ENCODE data around the gene NDUFAB1.
A peak's percentile ranks its signal among the peaks of the same experiment; 100 is the strongest.
"Not testable (repeated sequence)": the region's sequence is repeated elsewhere in the genome, so short reads cannot be mapped to it uniquely, and the experiment has no call there.

NDUFAB1 gene

DNA sequence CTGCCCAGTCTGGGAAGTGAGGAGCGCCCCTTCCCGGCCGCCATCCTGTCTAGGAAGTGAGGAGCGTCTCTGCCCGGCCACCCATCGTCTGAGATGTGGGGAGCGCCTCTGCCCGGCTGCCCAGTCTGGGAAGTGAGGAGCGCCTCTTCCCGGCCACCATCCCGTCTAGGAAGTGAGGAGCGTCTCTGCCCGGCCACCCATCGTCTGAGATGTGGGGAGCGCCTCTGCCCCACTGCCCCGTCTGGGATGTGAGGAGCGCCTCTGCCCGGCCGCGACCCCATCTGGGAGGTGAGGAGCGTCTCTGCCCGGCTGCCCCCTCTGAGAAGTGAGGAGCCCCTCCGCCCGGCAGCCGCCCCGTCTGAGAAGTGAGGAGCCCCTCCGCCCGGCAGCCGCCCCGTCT, 12.8 kb downstream of the NDUFAB1 start:
- DNase-seq: not testable (repeated sequence)

GRCh38 chr16:23581764-23582163, 14.4 kb downstream of the NDUFAB1 start:
- no peak for DNase-seq

- DNase-seq: no peak
Measured at GRCh38 chr16:23580391-23580790, 15.7 kb downstream of the NDUFAB1 start.

DNA sequence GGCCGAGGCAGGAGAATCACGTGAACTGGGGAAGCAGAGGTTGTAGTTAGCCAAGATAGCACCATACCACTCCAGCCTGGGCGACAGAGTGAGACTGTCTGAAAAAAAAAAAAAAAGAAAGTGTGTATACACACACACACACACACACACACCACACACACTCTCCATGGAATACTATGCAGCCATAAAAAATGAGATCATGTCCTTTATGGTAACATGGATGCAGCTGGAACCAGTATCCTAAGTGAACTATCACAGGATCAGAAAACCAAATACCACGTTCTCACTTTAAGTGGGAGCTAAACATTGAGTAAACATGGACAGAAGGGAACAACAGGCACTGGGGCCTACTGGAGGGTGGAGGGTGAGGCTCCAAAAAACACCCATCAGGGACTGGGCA, 16.7 kb downstream of the NDUFAB1 start:
- DNase-seq: no peak

DNA sequence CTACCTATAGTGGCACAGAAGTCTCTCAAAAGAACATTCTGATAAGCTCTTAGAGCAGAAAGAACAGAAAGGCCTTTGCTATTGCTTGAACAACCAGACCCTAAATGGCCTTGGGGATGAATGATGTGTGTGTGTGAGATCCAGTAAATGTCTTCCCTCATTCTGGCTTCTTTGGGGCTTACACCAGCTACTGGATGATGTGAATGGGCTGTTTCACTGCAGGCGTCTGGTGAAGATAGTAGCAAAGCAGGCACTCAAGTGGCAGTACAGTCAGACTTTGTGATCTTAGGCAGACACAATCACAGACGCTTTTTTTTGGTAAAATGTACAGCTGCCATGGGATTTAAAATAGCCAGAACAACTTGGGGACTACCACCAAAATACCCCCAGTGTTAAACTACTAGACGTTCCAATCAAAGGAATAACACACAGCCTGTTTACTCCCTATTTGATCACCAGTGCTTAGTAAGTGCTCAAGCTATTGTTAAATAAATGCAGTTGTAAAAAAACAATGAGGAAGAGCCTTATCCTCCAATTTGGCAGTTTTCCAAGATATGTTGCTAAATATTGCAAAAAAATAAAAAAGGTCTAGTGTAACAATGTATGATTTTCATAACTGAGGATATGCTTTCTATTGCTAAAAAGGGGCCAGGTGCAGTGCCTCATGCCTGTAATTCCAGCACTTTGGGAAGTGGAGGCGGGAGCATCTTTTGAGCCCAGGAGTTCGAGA, 17.9 kb downstream of the NDUFAB1 start:
- DNase-seq: no peak

- DNase-seq: no peak
Measured at GRCh38 chr16:23577493-23577892, 18.6 kb downstream of the NDUFAB1 start.

DNA sequence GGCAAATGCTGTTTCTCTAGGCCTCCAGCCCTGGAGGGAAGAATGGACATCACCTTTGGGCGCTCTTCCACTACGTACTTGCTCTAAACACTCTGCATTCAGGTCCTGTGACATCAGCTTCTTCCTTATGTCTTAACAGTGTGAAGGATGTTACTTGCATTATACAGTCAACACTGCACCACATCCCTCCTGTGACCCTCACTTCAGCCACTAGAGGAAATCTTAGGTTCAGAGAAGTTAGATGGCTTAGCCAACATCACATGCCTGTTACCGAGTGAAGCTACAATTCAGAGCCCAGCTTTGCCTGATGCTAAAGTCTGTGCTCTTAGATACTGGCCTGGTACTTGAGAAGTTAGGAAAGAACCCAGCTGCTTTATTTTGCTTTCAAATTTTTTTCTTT, 20.3 kb downstream of the NDUFAB1 start:
- DNase-seq: no peak

GRCh38 chr16:23573817-23574216, 22.3 kb downstream of the NDUFAB1 start:
- no peak for DNase-seq

- no peak for DNase-seq
Measured at GRCh38 chr16:23572394-23572793, 23.7 kb downstream of the NDUFAB1 start.

DNA sequence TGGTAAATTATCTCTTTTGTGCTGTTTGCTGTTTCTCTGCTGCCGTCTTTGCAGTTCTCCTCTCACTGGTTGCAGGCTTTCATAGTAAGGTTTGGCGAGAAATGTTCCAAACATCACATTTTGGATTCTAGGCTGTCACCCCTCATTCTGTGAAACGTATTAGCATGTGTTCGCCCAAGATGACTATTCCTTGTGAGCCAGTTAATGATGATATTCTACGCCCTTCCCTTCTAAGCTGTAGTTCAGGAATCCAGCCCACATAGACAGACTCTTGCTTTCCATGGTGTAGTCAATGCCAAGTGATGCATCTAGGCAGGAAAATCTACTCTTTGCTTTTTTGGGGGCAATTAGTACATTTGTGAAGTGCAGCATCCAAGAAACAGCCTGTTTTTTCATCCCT, 24.2 kb downstream of the NDUFAB1 start:
- DNase-seq: no peak

- DNase-seq: no peak
Measured at GRCh38 chr16:23570992-23571632, 25.0 kb downstream of the NDUFAB1 start.

DNA sequence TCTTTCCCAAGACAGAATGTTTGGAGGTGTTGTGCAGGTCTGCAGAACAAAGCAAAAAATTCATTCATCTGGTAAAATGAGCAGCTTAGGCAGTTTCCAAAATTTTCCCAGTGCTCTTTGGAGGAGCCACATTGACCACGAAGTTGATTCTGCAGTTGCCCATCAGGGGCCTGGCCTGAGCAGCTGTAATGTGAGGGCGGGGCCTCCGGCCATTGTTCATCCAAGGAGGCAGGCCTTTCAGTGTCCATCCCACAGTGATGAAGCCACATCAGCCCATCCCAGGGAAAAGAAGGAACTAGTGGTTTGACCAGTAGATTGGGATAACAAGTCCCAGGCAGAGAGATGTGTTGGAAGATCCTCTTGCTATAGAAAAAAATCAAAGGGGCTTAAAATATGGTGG, 28.5 kb downstream of the NDUFAB1 start:
- no peak for DNase-seq

DNA sequence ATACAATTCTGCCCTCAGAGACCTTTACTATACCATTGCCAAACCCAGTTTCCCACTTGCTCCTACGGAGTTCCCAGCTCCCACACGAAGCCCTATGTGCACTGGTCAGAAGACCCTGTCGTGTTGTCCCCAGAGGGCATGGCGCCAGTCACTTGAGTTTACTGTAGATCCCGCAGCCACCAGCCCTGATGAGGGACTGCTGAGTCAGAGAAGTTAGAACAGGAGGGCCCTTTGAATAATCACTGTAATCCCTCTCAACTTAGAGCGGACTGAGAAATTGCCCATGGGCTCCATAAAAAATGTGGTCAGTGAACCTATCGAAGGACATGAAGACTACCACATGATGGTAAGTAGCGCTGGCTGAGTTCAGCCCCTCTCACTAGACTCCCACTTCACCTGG, 29.4 kb downstream of the NDUFAB1 start:
- no peak for DNase-seq

DNA sequence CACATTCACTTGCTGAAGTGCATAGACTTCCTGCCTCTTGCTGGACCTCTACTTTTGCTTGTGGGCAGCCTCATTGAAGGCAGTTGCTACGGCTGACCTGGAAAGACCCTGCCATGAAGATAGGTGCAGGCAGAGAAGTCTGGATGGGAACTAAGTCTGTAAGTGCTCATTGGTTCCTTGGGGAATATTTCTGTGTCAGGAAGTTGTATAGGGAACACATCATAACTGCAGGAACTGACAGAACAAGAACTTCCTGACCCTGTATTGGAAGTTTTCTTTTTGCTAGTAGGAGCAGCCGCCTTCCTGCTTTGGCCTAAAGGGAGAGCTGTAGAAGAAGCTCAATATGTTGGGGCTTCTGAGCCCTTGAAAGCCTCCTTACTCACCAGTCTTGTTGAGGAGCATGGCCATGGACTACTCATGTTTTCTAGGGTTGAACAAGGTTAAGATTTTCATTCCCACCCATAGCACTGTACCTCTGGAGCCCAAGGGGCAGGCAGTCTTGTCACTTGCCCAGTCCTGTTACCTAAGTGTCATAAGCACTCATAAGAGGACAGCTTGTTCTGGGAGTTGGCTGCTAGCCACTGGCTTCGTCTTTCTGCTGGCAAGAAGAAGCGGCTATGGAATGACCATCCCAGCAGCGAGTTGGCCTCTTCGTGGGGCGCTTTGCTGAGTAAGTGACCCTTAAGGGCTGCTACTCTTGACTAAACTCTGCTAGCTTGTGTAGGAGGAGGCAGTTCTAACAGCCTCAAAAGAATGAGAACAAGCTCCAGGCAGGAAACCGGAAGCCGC, 31.3 kb downstream of the NDUFAB1 start:
- DNase-seq: no peak

DNA sequence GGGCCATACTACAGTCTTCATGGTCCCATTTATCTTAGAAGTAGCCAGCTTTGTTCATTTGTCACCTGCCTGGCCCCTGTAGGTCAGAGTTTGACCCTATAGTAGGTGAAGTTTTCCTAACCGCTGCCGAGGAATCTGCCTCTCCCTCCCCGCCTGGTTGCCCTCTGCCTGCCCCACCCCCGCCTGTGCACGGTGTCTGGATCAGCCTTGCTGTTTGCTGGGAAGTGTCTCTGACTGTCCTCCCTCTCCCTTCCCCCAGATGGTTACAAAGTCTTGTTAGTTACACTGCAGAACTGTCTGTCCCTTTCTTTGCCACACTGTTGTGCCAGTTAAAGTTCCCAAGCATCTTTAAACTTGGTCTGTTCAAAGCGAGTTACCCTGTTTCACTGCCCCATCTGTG, 32.9 kb downstream of the NDUFAB1 start:
- no peak for DNase-seq

DNA sequence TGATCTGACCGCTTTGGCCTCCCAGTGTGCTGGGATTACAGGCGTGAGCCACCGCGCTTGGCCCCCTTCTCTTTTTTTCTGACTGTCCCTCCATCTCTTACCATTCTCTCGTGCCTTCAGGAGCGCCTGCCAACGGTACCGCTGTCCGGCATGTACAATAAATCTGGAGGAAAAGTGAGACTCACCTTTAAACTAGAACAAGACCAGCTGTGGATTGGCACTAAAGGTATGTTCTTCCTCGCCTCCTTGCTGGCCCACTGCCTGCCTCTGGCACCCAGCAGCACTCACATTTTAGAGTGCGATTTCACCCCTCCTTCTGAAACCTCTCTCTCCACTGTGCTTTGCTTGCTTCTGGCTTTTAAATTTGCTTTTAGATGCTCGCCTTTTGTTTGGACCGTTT, 33.6 kb downstream of the NDUFAB1 start:
- no peak for DNase-seq

DNA sequence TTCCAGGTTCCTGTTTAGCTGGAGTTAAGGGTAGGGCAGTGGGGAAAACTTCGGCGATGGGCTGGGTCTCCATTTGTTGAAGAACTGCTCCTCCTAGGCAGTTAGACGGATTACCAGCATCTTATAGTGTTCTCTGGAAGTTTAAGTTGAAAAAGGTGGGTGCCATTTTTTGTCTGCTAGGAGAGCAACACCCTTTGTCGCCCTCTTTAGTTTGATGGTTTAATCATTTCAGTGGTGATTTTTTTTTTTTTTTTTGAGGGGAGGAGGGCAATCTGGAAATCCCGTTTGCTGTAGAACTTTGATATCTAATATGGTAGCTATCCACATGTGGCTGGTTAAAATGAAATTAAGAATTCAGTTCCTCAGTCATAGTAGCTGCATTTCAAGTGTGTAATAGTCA, 34.5 kb downstream of the NDUFAB1 start:
- DNase-seq: no peak

GRCh38 chr16:23557779-23558702, 38.1 kb downstream of the NDUFAB1 start:
- peak; percentile 19 for DNase-seq

DNA sequence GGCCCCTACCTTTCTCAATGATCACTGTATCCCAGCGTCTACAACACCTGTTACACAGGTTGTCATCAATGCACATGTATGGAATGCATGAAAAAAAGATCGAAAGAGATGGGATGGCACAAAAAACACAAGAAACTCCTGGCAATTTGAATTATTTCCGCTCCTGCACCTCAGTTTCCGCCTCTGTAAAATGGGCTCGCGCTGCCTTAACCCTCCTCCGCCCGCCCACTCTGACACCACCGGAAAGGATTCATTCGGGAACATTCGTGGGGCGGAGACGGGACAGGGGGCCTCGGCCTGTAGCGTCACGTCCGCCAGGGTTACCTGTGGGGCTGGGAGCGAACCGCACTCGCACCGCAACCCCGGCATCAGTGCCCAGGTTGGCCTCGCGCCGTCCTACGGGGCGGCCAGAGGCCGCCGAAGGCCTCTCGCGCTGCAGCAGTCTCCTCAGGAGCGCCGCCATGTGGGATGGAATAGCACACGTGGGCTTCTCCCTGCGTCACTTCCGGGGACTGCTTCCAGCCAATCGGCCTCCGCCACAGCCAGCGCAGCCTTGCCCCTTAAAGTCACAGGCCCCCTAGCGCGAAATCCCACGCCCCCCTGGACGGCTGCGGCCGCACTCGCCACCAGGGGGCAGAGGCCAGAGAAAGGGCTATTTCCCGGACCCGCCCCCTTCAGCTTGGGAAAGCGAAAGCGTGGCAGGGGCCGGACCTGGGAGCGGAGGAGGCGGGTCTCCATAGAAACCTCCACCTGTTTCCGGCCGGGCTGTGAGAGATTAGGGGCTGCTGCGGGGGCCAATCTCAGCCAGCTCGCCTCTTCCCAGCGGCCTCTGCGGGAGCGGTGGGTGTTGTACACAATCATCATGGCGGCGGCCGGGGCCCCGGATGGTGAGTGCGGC, 39.0 kb downstream of the NDUFAB1 start, which contains the start of the genes EARS2 and UBFD1:
Gene EARS2, minus strand, starts transcription at position 470 of the 898 bp plus-strand sequence. Its CDS starts 7 bp downstream, at position 463.
Gene UBFD1, plus strand, starts transcription at position 847 of the 898 bp plus-strand sequence. Its CDS starts 16 bp downstream, at position 863.
- peak; percentile 99 for DNase-seq

DNA sequence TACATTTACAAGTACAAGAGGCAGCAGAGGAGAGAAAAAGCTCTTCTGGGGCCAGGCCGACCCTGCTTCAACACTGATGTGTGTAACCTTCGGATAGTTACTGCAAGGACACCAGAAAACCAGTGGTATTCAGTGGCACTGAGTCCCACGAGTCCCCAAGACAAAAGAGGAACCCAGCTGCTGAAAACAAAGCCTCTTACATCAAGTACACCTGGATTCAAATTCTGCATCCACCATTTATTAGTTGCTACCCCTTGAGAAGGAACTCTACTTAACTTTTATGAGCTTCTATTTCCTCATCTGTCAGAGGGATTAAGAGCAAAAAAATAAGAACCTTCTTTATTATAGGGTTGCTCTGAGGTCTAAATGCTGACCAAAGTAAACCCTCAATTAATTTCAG, 41.6 kb downstream of the NDUFAB1 start:
- no peak for DNase-seq

DNA sequence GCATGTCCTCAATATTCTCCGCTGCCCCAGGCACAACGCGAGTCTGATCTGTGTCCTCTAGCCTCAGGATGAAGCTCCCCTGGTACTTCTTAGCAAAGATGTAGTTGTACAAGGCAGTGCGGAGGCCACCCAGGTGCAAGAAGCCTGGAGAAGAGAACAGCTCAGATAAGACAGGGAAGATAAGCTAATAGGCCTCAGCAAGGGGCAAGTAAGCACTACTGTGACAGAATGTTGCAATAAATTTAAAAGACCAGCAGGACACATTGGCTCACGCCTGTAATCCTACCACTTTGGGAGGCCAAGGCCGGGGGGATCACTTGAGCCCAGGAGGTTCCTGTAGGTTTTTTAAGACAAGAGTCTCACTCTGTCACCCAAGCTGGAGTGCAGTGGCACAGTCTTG, 44.0 kb downstream of the NDUFAB1 start:
- DNase-seq: no peak

GRCh38 chr16:23549938-23550337, 46.2 kb downstream of the NDUFAB1 start:
- no peak for DNase-seq
